ENCODE measurements around the gene KIF26B.

Gene KIF26B

DNA sequence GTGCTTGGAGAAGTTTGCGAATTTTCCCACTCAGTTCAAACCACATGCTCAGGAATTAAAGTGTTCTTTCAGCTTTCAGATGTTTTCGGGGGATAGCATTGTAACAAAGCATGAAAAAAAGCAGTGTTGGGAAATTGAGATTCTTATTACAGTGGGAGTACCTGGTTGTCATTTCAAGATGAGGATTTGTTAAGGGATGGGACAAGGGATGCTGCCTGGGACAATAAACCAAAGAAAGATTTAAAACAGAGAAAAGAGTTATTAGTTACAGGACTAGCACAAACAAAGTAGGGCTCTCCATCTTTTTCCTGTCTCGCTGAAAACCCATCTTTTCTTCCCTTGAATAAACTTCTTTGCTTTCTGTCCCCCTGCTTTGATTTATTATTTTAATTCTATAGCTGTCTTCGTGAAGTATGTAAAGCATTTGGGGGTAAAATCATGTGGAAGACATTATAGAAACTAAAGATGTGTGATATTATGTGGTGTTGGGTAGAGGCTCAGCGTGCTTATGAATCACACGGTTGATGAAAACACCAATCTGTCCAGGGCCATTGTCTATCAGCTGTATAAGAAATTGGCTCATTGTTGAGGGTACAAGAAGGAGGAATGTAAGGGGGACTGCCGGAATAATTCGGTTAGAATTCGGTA, 277.6 kb downstream of the KIF26B start:
- no peak overlapping the region for H3K4me3 ChIP-seq (ENCODE audit: low read depth, low read length)
- no peak for DNase-seq (ENCODE audit: low read depth)
- no peak for TF ChIP-seq CTCF (IDR thresholded peaks at IDR 0.05; ENCODE audit: low read depth, low read length)
- TF ChIP-seq MYC (IDR thresholded peaks at IDR 0.05; ENCODE audit: low read depth, low read length): no peak
- TF ChIP-seq POLR2A (IDR thresholded peaks at IDR 0.05; ENCODE audit: extremely low read depth, insufficient read length): no peak
- TF ChIP-seq MAX (IDR thresholded peaks at IDR 0.05; ENCODE audit: low read depth, low read length): no peak

- TF ChIP-seq POLR2A (IDR thresholded peaks at IDR 0.05; ENCODE audit: extremely low read depth, insufficient read length) (no peak), MYC (IDR thresholded peaks at IDR 0.05; ENCODE audit: low read depth, low read length) (no peak), MAX (IDR thresholded peaks at IDR 0.05; ENCODE audit: low read depth, low read length) (no peak), CTCF (IDR thresholded peaks at IDR 0.05; ENCODE audit: low read depth, low read length) (no peak)
- DNase-seq (ENCODE audit: low read depth): no peak
- no peak overlapping the region for H3K4me3 ChIP-seq (ENCODE audit: low read depth, low read length)
Measured at GRCh38 chr1:245433561-245433960, 278.8 kb downstream of the KIF26B start.

- TF ChIP-seq POLR2A (IDR thresholded peaks at IDR 0.05; ENCODE audit: extremely low read depth, insufficient read length): no peak
- TF ChIP-seq MAX (IDR thresholded peaks at IDR 0.05; ENCODE audit: low read depth, low read length): no peak
- no peak for TF ChIP-seq CTCF (IDR thresholded peaks at IDR 0.05; ENCODE audit: low read depth, low read length)
- no peak for TF ChIP-seq MYC (IDR thresholded peaks at IDR 0.05; ENCODE audit: low read depth, low read length)
- DNase-seq (ENCODE audit: low read depth): peak; percentile 7
- no peak overlapping the region for H3K4me3 ChIP-seq (ENCODE audit: low read depth, low read length)
Measured at GRCh38 chr1:245434280-245434679, 279.5 kb downstream of the KIF26B start.

DNA sequence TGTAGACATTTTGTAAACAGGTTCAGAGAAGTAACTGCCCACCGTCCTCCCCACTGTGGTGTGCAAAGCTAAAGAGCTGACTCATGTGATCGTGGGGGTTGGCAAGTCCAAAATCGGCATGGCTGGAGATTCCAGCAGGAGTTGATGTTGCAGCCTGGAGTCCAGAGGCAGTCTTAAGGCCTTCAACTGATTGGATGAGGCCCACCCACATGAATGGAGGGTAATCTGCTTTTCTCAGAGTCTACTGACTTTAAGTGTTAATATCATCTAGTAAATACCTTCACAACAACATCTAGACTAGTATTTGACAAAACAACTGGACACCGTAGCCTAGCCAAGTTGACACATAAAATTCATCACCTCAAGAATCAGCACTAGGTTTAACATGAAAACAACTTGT, 281.6 kb downstream of the KIF26B start:
- TF ChIP-seq POLR2A (IDR thresholded peaks at IDR 0.05; ENCODE audit: extremely low read depth, insufficient read length) (no peak), MYC (IDR thresholded peaks at IDR 0.05; ENCODE audit: low read depth, low read length) (no peak), MAX (IDR thresholded peaks at IDR 0.05; ENCODE audit: low read depth, low read length) (no peak), CTCF (IDR thresholded peaks at IDR 0.05; ENCODE audit: low read depth, low read length) (no peak)
- no peak overlapping the region for H3K4me3 ChIP-seq (ENCODE audit: low read depth, low read length)

GRCh38 chr1:245437369-245438062, 282.7 kb downstream of the KIF26B start:
- DNase-seq (ENCODE audit: low read depth): no peak
- TF ChIP-seq MYC (IDR thresholded peaks at IDR 0.05; ENCODE audit: low read depth, low read length) (no peak), CTCF (IDR thresholded peaks at IDR 0.05; ENCODE audit: low read depth, low read length) (no peak), POLR2A (IDR thresholded peaks at IDR 0.05; ENCODE audit: extremely low read depth, insufficient read length) (no peak), MAX (IDR thresholded peaks at IDR 0.05; ENCODE audit: low read depth, low read length) (no peak)
- no peak overlapping the region for H3K4me3 ChIP-seq (ENCODE audit: low read depth, low read length)

More for the DNA sequence above, 281.6 kb downstream of the KIF26B start:
- DNase-seq (ENCODE audit: low read depth): no peak

All from NB4 (cell line).